Left ventricle myocardium superior (tissue), 1 donor: Measurements from ENCODE around the gene UBE2G2. TPM values are rescaled to one million over a fixed set of nuclear protein-coding genes. Genes with fewer than 3 reads are reported as not detected.

ENCODE experiments used
- ATAC-seq: fragments of 200-7000 bp; cut with Tn5 transposase; one replicate; pipeline ENCODE4 v1.9.1; 2020; ENCODE audit warnings: mild to moderate bottlenecking, moderate library complexity
- DNase-seq: peaks from one replicate; pipeline ENCODE4 v3.0.0-alpha.2; 2020
- intact Hi-C: fragments of 100-400 bp; cut with micrococcal nuclease; formaldehyde crosslinking; loops from one replicate; pipeline ENCODE4 v1.11.0; 2022
- total RNA-seq: library from RNA; stranded (reverse); fragmentation: NEBNext Ultra II Directional; extraction: Animal tissue kit (Norgen Biotek cat#: 25700); gene quantifications from one replicate; pipeline ENCODE4 v1.2.1, GENCODE V29; 2021
- donor health status: DM: no; HTN: yes; CAD: no; lungs with severe emphysema.

The UBE2G2 gene
- total RNA-seq, 1 donor from 2014 or later, result 70.0 TPM

DNA sequence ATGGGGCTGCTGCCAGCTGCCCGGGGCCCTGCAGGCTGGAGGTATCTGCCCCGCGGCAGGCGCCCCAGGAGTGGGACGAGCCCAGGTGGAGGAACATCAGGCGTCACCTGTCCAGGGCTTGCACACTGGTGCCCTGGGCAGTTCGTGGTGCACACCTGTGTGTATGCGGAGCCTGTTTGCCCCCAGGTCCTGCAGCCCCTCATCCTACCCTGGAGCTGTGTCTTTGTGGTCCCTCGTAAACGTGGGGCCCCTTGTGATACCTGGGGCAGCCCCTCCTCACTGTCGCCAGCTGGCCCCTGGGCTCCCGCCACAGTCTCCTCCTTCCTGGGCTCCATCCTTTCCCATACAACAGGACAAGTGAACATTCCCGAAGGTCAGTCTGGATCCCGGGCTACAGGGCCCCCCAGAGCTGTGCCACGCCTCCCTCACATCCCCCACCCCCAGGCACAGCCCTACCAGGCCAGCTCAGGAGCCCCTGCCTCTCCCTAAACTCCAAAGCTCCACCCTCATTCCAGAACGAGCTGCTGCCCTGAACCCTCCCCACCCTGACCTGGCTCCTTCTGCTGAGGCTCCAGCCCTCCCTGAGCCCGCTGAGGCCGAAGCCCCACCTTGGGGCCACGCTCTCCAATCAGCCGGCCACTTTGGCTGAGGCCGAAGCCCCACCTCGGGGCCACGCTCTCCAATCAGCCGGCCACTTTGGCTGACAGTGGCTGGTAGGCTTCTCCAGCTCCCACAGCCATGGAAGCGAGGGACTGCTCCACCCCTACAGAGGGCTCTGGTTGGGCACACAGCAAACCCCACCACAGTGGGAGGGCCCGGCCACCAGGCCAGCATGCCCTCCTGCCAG is 42.6 kb downstream of the UBE2G2 start:
- intact Hi-C loops, result no loop called here
- no peak for DNase-seq
- no peak for ATAC-seq

DNA sequence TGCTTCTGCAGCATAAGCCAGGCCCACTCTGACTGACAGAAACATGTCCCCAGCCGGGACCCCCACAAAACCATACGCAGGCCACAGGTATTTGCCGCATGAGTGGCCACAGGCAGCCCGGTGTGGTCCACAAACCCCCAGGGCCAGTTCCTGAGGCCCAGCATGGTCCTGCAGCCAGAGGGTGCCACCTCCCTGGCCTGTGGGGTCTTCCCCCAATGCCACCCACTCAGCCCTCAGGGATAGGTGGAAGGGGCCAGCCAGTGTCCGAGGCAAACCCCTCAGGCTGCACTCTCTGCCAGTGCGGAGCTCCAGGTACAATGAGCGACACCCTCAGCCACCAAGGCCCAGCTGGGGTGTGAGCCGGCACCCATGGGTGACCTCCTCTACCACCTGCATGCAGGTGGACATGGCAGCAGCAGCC is 43.5 kb downstream of the UBE2G2 start:
- ATAC-seq, result no peak
- intact Hi-C loops, result no loop called here
- DNase-seq, result no peak

GRCh38 chr21:44757731-44758130 is 43.9 kb downstream of the UBE2G2 start:
- DNase-seq (no peak), ATAC-seq (no peak)
- intact Hi-C loops, result no loop called here

- ATAC-seq, result no peak
- intact Hi-C loops, result no loop called here
- DNase-seq, result no peak
Observed at GRCh38 chr21:44756423-44757185, 45.0 kb downstream of the UBE2G2 start.

- DNase-seq (no peak), ATAC-seq (peak; percentile 39)
- intact Hi-C loops, result no loop called here
Observed at GRCh38 chr21:44755227-44755626, 46.4 kb downstream of the UBE2G2 start.

DNA sequence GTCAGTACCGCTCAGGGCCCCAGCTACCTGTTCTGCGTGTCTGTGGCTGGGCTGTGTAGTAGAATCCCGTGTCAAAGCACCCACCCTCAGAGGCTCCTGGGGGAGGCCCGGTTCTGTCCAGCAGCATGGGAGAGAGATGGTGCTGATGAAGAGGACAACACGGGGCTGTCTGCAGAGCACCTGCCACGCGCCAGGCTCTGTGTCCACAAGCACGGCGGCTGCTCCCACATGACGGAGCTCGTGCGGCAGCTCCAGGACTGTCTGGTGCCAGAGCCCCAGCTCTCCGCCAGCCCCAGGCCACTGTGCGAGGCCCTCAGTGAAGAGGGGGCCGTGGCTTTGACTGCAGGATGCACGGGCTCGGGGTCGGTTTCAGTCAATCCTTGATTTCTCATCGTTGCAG is 48.3 kb downstream of the UBE2G2 start:
- ATAC-seq (no peak), DNase-seq (no peak)
- intact Hi-C loops, result no loop called here

DNA sequence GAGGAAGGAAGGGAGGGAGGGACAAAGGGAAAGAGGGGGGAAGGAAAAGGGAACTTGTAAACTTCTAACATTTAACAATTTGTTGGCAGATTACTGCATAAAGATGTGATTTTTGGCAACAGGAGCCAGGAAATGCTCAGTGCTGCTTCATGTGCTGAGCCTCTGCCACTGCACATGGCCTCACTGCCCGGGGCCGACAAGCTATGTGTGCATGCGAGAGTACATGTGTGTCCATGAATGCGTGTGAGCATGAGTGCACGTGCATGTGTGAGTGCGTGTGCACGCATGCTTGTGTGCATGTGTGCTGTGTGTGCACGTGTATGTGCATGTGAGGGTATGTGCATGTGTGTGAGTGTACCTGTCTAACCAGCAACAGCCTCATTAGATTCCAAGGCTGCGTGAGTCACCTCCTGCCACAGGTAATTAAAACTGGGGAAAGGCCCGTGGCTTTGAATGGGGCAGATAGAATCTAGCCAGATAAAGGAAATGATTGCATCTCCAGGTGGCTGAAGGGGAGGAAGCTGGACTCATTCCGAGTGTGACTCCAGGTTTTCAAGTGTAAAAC is 48.9 kb downstream of the UBE2G2 start:
- ATAC-seq, result no peak

GRCh38 chr21:44751799-44752636 is 49.6 kb downstream of the UBE2G2 start:
- ATAC-seq (no peak), DNase-seq (no peak)
- intact Hi-C loops, result no loop called here

More for the DNA sequence above, 48.9 kb downstream of the UBE2G2 start:
- no peak for DNase-seq
- intact Hi-C loops, result no loop called here

GRCh38 chr21:44751186-44751798 is 50.3 kb downstream of the UBE2G2 start:
- no peak for DNase-seq
- ATAC-seq, result no peak
- intact Hi-C loops, result no loop called here

GRCh38 chr21:44750675-44751025 is 51.0 kb downstream of the UBE2G2 start:
- no peak for DNase-seq

DNA sequence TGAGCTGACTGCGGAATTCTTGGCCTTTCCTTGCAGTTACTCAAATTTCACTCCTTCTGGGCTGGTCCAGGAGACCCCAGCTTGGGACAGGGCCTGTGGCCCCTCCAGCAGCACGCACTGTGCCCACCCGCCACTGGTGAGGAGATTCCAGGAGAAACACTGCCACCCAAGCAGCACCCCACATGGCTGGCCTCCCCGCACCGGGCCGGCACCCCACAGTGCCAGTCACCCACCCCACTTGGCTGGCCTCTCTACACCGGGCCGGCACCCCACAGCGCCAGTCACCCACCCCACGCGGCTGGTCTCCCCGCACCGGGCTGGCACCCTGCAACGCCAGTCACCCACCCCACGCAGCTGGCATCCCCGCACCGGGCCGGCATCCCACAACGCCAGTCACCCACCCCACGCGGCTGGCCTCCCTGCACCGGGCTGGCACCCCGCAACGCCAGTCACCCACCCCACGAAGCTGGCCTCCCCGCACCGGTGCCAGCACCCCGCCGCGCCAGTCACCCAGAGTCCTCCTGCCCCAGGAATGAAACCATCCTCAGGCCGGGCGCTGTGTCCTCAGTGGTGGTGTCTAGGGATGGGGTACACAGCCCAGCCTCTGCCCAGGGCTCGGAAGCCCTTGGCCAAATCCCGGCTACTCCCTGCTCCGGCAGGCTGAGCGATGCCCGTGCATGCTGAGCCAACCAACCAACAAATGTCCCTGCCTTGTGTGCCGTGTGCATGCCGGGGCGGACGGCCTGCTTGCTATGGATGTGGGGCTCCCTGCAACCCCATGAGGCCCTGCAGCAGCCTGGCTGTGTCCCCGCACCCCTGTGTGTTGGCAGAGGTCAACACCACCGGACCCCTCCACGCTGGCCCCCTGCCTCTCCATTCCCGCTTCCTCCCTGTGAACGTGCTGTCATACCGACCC is 51.6 kb downstream of the UBE2G2 start:
- intact Hi-C loops, result no loop called here
- ATAC-seq (no peak), DNase-seq (no peak)

More at GRCh38 chr21:44750675-44751025, 51.0 kb downstream of the UBE2G2 start:
- no peak for ATAC-seq
- intact Hi-C loops, result no loop called here

- ATAC-seq (no peak), DNase-seq (no peak)
- intact Hi-C loops, result no loop called here
Observed at GRCh38 chr21:44749116-44749758, 52.4 kb downstream of the UBE2G2 start.

GRCh38 chr21:44748621-44749020 is 53.0 kb downstream of the UBE2G2 start:
- intact Hi-C loops, result no loop called here
- DNase-seq (no peak), ATAC-seq (no peak)

DNA sequence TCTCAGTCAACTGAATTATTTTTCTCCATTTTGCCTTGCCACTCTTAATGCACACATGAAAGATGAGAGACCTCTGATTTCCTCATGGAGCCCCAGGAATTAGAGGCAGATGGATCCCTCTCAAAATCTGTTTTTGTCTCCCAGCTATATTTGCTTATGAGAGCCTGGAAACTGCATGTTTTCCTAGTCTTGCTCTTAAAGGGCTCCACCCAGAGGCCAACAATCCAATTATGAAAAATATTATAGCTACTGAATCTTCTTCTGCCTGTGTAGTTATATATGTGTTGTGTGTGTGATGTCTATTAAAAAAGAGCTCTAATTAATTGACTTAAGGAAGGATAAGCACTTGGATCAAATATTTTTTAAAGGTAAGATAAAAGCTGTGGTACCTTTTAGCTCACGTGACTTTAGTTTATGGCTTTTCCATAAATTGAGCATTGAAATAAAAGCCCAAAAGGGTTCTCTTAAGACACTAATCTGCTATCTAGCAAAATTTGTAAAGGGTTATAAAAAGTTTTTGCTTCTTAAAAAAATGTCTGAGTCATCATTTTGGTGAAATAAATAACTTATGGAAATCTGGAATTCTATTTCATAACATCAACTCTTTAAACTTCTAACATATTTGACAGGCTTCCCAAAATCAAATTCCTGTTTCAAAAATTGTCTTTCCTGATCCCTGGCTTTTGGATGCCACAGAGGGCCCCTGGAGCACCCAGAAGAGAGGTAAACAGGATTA is 59.0 kb downstream of the UBE2G2 start:
- intact Hi-C loops, result no loop called here
- ATAC-seq, result no peak
- DNase-seq, result no peak

DNA sequence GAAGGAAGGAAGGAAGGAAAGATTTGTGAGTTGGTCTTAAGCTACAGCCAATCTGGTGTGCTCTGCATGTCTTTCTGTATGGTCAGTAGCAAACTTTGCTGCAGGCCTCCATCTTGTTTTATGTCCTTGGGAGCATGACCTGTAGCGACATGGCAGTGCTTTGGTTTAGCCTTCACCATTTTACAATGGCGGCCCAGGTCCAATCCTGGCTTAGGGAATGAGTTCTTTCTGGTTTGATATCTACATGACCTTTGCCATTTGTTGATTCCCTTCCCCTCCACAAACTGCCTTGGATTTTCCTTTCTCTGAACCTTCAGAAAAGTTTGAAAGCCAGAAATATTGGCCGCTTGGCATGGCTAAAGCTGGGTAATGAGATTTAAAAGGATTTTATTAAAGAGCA is 59.7 kb downstream of the UBE2G2 start:
- ATAC-seq, result no peak
- no peak for DNase-seq
- intact Hi-C loops, result no loop called here

- intact Hi-C loops, result no loop called here
- DNase-seq (no peak), ATAC-seq (no peak)
Observed at GRCh38 chr21:44740742-44741141, 60.9 kb downstream of the UBE2G2 start.

- intact Hi-C loops, result no loop called here
- ATAC-seq (no peak), DNase-seq (no peak)
Observed at GRCh38 chr21:44739316-44739715, 62.3 kb downstream of the UBE2G2 start.
